CD4-positive, alpha-beta T cell treated with Interleukin-17A for 4 hours (primary cell): ENCODE data around the gene COL11A1.

ENCODE experiments used
- DNase-seq: peaks from one replicate; pipeline ENCODE4 v3.0.0-alpha.2; 2020; ENCODE audit warnings: mixed read lengths

COL11A1 gene

DNA sequence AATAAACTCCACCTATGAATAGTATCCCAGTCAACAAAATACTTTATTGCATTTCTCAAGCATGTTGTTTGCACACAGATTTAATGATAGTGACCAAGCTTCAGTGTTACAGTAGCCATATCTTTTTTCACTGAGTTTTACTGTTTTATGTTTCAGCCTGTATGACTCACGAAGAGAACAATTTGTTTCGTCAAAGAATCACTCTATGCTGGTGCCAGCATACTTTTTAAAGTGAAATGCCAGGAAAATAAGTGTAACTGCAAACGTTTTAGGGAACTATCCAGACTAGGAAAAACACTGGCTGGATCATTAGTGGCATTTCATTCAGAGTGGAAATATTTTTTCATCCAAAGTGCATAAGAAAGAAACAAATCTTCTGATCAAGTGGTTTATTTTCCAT, 210.8 kb downstream of the COL11A1 start:
- no peak for DNase-seq

DNA sequence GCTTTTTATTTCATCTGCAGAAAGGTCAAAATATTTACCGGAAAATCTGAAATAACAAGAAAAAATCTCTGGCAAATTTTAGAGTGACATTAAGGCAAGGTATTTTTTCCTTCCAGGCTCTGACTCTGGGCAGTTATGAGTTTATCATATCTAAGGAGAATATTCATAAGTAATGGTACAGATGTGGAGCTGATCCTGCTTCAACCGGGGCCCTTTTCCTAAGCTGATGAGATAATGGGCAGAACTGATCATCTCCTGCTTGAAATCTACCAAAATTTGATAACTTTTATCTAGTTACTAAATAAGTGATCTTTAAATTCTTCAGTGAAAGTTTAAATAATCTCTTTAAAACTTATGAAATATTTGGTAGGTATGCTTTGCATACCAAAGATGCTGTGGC, 211.6 kb downstream of the COL11A1 start:
- DNase-seq: no peak

DNA sequence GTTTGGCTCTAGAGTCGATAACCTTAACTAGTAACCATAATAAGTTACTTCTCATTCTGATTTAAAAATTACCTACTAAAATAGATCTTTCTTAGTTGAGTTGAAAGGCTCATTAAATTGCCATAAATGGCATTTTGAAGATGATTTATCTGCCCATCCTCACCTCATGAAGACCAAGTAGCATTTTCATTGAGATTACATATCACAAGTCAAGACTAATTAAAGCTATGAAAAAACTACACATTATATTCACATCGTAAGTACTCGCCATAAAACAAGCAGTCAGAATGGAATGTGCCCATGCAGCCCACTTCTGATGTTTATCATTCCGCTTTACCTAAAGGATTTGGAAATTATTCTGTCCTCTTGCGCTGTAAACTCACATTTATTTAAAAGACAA, 212.0 kb downstream of the COL11A1 start:
- no peak for DNase-seq

DNA sequence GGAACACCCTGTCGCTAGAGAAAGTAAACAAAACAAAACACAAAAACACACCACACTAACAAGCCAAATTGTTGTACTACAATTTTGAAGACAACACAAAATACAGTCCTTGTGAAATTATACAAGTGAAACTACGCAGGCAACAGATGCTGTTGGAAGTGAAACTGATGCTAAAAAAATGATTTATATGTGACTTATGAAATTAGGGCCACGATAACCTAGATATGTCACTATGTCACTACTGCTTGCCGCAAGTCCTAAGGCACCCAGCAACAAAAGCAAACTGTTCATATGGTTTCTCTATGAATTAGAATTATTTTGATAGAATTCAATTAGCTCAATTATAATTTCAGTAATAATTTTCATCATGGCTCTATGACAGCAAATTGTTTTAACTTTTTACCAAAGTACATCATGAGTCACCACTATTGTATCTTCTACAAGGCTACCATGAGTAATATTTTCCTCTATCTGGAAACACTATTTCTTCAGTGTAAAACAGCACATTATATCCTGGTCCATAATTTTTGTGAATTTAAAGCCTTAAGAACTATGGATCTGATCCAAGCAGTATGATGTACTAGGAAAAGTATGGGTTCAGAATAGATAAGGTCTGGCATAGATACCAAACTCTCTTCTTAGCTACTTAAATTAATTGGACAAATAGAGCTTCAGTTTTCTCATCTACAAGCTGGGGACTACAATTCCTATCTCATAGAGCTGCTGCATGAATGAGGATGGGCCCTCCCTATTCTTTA, 216.3 kb downstream of the COL11A1 start:
- no peak for DNase-seq

DNA sequence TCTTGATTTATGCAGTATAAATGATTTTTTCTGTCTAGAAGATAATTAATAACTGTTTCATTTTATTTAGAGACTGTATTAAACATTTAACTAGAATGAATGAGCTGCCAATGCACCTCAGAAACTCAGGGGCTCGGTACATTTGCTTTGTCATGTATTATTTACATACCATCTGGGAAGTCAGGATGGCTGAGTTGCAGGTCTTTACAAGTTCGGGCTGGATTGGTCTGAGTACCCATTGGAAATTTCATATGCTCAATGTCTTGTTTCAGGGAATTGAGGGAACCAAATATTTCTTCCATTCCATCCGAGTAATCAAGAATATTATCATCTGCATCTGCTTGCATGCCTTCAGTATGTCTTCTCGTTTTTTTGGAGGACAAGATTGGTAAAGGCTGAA, 221.7 kb downstream of the COL11A1 start:
- no peak for DNase-seq

DNA sequence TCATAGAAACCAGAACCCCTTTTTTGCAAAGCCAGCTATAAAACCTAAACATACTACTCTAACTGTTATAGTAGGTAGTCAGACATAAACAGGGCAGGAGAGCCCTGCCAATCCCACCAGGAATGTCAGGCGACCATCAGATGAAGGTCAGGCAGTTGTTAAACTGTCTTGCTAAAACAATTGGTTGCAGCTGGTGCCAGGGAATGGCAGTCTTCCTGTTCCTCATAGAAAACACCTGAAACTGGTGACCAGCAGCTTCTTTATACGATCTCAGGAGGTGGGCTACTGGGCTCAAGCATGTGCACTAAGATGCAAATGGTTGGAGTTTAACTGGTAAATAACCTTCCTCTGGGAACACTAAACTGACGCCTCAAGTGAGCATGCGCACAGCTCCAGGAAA, 224.1 kb downstream of the COL11A1 start:
- DNase-seq: no peak

DNA sequence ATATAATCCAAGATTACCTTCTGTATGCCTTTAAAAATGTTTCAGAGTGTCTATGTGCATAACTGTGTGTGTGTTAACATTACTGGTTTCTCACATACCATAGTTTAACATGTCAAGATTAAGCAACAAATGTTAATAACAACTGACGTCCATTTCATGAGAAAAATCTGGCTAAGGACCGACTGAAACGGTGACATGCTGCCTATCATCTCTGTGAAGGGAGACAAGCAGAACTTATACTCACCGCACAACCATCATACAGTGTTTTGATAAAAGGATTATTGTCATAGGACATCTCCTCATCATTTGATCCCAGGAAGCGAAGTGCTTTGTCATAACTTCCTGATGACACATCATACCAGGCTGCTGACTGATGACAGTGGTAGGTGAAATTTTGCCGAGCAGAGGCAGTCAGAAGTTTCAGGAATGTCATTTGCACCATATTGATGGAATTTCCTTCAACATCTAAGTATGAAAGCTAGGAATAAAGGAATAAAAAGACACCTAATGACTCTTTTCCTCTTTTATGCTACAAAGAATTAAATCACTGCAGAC, 228.8 kb downstream of the COL11A1 start:
- no peak for DNase-seq

DNA sequence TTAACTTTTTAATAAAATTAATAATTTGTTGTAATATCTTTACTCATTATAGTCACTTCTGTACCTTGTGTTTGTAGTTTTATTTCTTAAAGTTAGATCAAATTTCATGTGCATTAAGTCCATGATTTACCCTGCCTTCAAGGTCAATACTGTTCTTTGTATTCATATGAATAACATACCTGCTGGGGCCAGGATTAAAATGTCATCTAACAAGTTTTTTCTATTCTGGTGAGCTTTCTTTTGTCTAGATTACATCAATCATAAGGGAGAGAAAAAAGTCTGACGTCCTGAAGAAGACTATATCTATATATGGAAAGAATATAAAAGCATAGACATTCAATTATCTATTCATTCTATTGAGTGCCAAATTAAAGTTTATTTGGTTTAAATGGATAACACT, 232.6 kb downstream of the COL11A1 start:
- no peak for DNase-seq

DNA sequence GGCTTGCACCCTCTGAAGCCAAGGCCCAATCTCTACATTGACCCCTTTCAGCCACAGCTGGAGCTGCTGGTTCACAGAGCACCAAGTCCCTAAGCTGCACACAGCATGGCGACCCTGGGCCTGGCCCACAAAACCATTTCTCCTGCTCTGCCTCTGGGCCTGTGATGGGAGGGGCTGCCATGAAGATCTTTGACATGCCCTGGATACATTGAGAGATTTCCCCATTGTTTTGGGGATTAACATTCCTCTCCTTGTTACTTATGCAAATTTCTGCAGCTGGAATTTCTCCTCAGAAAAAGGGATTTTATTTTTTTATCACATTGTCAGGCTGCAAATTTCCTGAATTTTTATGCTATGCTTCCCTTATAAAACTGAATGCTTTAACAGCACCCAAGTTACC, 235.8 kb downstream of the COL11A1 start:
- DNase-seq: no peak

DNA sequence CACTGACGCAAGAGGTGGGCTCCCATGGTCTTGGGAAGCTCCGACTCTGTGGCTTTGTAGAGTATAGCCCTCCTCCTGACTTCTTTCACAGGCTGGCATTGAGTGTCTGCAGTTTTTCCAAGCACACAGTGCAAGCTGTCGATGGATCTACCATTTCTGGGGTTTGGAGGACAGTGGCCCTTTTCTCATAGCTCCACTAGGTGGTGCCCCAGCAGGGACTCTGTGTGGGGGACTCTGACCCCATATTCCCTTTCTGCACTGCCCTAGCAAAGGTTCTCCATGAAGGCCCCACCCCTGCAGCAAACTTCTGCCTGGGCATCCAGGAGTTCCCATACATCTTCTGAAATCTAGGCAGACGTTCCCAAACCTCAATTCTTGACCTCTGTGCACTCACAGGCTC, 236.2 kb downstream of the COL11A1 start:
- DNase-seq: no peak

DNA sequence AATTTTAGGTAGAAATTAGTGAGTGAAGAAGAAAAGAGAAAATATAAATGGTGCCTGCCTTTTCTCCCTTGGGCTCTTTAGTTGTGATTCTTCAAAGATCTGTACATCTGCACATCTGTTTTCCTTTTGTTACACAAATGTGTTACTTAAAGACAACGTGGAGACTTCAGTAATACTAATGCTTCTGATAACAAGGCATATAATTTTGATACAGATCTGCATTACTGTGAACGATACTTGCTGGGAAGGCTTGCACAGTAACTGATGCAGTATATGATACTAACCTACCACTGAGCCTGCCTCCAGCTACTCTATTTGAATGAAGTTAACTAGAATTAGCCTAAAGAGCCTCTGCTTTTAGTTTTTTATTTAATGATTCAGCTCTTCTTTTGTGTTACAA, 244.6 kb downstream of the COL11A1 start:
- DNase-seq: no peak

DNA sequence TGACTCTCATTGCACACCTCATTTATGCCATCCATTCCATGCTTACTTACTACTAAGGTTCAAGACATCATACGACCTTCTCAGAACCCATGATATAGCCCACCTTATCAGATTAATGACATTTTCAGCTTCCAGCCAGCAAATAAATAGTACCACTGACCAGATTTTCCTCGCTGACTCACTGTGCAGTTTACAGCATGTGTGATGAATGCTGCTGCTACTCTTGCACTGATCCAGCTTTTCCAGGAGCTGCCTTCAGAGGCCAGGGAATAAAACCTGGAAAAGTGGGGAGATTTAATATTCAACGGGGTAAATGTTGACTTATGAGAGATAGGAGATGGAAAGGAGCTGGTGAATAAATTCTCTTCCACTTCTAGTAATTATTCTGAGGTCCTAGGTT, 247.1 kb downstream of the COL11A1 start:
- no peak for DNase-seq

DNA sequence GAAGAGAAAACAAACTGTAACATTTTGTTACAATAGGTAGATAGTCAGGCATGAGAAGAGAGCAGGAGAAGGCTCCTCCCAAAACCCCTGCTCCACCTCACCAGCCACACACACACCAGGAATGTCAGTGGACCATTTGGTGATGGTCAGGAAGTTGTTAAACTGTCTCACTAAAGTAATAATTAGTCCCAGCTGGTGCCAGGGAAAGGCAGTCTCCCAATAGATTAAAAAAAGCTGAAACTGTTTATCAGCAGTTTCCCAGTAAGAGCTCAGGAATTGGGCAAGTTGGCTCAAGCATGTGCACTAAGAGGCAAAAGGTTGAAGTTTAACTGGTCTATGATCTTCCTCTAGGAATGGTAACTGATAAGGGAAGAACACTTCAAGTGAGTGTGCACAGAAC, 249.6 kb downstream of the COL11A1 start:
- DNase-seq: no peak

DNA sequence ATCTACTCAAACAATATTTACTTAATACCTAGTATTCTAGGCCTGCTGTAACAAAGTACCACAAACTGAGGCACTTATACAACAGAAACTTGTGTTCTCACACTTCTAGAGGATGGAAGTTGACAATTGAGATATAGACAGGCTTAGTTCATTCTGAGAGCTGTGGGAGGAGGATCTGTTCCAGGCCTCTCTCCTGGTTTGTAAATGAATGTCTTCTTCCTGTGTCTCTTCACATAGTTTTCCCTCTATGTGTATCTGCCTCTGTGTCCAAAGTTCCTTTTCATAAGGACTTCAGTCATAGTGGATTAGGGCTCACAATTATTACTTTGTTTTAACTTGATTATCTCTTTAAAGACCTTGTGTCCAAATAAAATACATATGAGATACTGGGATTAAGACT, 251.1 kb downstream of the COL11A1 start:
- no peak for DNase-seq

DNA sequence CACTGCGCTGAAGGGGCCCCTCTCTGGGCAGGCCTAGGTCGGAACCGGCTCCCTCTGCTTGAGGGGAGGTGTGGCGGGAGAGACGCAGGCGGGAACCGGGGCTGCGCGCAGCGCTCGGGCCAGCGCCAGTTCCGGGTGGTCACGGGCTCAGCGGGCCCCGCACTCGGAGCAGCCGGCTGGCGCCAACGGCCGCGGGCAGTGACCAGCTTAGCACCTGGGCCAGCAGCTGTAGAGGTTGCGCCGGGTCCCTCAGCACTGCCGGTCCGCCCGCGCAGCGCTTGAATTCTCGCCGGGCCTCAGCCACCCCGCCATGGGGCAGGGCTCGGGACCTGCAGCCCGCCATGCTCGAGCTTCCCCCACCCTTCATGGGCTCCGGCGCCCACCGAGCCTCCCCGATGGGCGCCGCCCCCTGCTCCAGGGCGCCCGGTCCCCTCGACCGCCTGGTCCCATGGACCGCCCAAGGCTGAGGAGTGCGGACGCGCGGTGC, 254.6 kb downstream of the COL11A1 start:
- DNase-seq: no peak

DNA sequence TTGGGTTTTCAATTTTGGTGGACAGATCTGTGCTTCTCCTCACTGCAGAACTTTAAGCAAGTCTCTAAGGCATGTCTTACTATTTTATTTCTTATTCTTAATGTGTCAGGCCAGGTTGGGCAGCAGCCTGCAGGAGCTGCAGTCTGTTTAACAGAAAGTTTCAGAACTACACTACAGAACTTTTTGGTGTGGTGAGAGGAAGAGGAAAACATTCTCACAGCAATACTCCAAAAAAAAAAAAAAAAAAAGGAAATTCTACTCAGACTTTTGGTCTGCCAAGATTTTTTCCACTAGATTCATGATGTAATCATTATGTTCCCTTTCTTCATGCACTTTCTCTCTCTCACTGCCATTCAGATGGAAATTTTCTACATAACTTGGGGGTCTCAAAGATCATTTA, 255.2 kb downstream of the COL11A1 start:
- DNase-seq: no peak

DNA sequence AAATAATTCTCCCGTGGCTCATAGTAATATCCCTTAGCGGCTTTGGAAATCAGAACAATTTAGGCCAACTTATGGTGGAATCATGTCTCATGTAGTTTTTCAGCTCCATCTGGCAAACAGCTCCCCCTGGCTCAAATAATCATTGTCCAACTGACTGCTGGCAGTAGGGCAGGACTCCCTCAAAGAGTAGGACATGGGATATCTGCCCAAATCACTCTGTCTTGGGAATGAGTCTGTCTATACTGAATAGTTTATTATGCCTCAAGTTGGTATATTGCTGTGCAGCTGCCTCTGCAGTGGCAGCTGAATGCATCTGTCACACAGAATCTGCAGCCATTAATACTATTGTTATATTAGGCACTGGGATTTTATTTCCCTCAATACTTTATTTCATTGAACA, 255.7 kb downstream of the COL11A1 start:
- no peak for DNase-seq

DNA sequence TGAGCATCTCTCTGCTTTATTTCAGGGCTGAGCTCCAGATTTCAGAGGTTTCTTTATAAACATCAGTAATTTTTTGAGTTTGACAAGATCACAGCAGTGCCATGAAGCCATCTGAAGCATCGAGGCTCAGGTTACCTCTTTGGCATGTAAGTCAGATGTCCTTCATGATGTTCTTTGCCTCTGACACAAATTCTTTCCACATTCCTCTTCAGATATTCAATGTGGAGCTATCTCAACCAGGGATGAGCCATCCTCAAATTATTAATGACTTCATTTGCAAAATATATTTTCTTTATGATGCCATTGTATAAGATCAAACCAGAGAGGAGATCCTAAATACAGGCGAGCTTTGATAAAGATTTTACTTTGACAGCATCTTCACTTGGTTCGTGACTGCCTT, 256.7 kb downstream of the COL11A1 start:
- DNase-seq: no peak

DNA sequence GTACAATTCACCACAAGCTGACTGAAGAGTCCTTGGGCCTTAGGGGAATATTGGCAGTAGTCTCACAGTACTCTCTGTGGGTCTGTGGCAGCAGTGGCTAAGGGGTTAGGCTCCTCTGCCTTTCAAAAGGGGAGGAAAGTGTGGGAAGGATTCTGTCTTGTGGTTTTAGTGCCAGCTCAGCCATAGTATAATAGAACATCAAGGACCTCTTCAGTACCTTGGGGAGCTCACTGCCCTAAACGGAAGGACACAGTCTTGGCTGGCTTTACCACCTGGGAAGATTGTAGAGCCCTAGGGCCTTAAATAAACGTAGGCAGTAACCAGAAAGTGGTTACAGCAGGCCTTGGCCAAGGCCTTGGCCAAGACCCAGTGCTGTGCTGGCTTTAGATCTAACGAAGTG, 265.7 kb downstream of the COL11A1 start:
- no peak for DNase-seq

DNA sequence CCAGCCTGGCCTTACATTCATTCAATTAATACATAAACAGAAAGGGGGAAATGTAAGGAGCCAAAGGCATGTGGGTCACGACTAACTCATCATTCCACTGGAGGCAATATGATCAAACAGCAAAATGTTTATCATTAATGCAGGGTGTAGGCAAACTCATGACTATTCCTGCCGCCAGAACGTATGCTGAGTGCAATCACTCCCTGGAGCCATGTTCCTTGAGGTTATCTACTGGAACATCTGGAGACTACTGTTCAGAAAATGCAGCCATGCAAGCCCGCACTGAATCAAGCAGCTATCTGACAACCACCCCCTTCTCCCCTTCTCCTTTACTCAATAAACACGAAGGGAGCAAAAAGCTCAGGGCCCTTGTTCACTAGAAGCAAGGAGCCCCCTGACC, 267.6 kb downstream of the COL11A1 start:
- no peak for DNase-seq

DNA sequence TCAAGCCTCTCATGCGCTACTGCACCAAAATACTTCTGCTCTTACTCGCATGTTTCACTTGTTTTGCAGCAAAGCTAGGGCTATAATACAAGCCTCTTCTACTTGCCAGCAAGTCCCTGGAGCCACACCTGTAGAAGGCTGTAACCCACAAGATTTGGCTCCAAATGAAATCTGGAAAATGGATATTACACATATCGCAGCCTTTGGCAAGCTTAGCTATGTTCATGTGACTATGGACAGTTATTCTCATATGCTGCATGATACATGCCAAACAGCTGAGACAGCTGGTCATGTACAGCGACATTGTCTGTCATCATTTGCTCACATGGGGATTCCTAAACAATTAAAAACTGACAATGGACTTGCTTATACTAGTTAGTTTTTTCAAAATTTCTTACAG, 270.3 kb downstream of the COL11A1 start:
- no peak for DNase-seq

DNA sequence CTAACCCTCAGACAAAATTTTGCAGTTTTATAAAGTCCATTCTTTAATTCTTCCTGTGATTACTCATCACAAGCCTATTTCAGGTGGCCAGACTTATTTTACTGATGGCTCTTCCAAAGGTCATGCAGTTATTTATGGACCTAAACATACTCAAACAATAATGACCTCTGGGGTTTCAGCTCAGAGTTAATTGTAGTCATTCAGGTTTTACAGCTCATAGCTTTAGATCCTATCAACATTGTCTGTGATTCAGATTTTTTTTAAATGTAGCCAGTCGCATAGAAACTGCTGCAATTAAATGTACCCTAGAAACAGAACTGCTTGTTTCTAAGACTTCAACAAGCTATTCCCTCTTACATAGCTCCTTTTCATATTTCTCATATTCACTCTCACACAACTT, 270.8 kb downstream of the COL11A1 start:
- no peak for DNase-seq

DNA sequence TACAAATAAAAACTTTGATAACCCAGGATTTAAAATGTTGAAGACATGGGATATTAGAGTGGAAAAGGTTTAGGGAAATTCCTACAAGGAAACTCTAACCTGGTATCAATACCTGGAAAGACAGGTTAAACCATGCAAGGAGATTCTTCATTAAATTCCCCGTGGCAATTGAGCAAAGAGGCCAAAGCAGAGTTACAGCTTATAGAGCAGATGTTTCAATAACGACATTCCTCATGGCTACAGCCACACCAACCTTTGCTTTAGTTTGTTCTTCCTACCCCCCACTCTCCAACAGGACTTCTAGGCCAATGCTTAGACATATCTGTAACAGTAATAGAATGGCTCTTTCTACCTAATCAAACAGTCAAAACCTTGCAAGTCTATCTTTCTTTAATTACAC, 271.3 kb downstream of the COL11A1 start:
- no peak for DNase-seq

DNA sequence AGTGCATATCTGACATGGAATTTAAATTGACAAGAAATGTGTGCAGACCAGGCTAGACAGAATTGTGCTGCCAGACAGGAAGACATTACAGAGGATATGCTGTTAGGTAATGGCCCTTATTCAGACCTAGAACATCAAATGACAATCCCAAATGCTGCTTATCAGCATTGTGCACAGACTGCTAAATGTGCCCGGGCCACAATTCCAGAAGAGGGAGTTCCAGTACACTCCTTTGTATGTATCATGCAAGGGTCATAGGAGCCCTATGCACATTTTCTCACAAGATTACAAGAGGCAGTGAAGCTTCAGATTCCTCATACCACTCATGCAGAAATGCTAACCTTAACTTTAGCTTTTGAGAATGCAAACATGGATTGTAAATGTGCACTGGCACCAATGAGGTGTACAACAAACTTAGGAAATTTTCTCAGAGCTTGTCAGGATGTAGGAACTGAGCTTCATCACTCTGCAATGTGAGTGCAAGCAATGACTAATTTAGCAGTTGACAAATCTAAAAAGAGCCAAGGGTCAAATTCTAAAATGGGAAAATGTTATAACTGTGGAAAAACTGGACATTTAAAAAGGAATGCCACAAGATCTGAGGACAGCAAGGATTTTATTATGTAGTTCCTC, 273.5 kb downstream of the COL11A1 start:
- no peak for DNase-seq

DNA sequence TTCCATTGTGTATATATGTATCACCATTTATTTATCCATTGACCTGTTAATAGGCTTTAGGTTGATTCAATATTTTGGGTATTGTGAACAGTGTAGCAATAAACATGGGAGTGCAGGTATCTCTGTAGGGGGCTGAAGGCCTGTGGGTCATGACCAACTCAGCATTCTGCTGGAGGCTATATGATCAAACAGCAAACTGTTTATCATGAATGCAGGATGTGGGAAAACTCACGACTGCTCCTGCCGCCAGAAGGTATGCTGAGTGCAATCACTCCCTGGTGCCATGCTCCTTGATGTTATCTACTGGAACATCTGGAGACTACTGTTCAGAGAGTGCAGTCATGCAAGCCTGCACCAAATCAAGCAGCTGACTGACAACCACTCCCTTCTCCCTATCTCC, 275.2 kb downstream of the COL11A1 start:
- DNase-seq: no peak
